Measurements from ENCODE around the gene LRP8. TPM values are rescaled to one million over a fixed set of nuclear protein-coding genes. Genes with fewer than 3 reads are reported as not detected.
A peak's percentile ranks its signal among the peaks of the same experiment; 100 is the strongest.

The LRP8 gene
- total and polyA plus RNA-seq, 2 of the 13 experiments (the other 11 are each of a cell fraction or from before 2014, with no cell fraction given): 17.3 to 17.4 TPM

DNA sequence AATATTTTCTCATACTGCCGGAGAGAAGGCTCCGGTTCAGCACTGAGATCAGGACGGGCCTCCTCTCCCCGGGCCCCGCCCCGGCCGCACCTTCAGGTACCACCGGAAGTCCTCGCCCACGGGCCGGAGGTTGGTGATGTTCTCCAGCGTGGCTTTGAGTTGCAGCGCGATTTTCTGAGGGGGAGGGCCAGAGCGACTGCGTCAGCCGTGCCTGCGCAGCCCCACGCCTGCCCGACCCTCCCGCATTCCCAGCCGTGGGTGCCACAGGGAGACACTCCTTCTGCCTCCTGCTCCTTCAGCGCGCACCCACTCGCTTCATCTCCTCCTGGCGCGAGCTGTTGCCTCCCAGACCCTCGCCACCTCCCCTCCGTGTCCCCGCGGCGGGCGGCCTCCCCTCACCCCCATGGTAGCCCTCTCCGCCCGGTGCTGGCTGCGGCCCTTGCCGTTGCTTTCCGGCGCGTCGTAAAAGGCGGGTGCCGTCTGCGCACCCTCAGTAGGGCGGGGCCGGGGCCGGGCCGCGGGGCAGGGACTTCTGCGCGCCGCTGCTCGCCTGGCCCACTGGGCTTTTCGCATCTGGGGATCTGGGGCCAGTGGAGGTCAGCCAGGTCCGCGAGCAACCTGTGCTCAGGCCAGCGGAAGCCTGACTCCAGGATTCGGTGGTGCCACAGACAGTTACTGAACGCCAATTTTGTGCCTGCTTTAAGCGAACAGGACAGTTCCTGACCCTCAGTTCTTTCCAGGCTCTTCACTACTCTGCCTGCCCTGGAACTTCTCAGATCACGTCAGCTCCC is 107.5 kb downstream of the LRP8 start, which contains the start of gene CZIB (continued):
- TF ChIP-seq PCBP1 (IDR thresholded peaks at IDR 0.05; ENCODE audit: borderline replicate concordance, low read depth, low read length): peak; percentile 76; the same call in 1 of the 2 replicates
- TF ChIP-seq, protein P1, sequence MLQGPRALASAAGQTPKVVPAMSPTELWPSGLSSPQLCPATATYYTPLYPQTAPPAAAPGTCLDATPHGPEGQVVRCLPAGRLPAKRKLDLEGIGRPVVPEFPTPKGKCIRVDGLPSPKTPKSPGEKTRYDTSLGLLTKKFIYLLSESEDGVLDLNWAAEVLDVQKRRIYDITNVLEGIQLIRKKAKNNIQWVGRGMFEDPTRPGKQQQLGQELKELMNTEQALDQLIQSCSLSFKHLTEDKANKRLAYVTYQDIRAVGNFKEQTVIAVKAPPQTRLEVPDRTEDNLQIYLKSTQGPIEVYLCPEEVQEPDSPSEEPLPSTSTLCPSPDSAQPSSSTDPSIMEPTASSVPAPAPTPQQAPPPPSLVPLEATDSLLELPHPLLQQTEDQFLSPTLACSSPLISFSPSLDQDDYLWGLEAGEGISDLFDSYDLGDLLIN (CRISPR knock-in tag; IDR thresholded peaks at IDR 0.05; ENCODE audit: borderline replicate concordance): 0 out of 2 replicates have a peak, but pooled peaks have one; percentile 58
- TF ChIP-seq, protein P2, sequence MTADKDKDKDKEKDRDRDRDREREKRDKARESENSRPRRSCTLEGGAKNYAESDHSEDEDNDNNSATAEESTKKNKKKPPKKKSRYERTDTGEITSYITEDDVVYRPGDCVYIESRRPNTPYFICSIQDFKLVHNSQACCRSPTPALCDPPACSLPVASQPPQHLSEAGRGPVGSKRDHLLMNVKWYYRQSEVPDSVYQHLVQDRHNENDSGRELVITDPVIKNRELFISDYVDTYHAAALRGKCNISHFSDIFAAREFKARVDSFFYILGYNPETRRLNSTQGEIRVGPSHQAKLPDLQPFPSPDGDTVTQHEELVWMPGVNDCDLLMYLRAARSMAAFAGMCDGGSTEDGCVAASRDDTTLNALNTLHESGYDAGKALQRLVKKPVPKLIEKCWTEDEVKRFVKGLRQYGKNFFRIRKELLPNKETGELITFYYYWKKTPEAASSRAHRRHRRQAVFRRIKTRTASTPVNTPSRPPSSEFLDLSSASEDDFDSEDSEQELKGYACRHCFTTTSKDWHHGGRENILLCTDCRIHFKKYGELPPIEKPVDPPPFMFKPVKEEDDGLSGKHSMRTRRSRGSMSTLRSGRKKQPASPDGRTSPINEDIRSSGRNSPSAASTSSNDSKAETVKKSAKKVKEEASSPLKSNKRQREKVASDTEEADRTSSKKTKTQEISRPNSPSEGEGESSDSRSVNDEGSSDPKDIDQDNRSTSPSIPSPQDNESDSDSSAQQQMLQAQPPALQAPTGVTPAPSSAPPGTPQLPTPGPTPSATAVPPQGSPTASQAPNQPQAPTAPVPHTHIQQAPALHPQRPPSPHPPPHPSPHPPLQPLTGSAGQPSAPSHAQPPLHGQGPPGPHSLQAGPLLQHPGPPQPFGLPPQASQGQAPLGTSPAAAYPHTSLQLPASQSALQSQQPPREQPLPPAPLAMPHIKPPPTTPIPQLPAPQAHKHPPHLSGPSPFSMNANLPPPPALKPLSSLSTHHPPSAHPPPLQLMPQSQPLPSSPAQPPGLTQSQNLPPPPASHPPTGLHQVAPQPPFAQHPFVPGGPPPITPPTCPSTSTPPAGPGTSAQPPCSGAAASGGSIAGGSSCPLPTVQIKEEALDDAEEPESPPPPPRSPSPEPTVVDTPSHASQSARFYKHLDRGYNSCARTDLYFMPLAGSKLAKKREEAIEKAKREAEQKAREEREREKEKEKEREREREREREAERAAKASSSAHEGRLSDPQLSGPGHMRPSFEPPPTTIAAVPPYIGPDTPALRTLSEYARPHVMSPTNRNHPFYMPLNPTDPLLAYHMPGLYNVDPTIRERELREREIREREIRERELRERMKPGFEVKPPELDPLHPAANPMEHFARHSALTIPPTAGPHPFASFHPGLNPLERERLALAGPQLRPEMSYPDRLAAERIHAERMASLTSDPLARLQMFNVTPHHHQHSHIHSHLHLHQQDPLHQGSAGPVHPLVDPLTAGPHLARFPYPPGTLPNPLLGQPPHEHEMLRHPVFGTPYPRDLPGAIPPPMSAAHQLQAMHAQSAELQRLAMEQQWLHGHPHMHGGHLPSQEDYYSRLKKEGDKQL (CRISPR knock-in tag; IDR thresholded peaks at IDR 0.05; ENCODE audit: low read depth): no peak
- TF ChIP-seq, protein P3, sequence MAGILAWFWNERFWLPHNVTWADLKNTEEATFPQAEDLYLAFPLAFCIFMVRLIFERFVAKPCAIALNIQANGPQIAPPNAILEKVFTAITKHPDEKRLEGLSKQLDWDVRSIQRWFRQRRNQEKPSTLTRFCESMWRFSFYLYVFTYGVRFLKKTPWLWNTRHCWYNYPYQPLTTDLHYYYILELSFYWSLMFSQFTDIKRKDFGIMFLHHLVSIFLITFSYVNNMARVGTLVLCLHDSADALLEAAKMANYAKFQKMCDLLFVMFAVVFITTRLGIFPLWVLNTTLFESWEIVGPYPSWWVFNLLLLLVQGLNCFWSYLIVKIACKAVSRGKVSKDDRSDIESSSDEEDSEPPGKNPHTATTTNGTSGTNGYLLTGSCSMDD (CRISPR knock-in tag; IDR thresholded peaks at IDR 0.05): peak; percentile 57; the same call in 1 of the 2 replicates
- TF ChIP-seq ZNF343 (CRISPR knock-in tag; IDR thresholded peaks at IDR 0.05): peak; percentile 72; the same call in 1 of the 2 replicates
- TF ChIP-seq MBNL3 (CRISPR knock-in tag; conservative IDR thresholded peaks at IDR 0.05): no peak
- TF ChIP-seq ZNF232 (CRISPR knock-in tag; IDR thresholded peaks at IDR 0.05; ENCODE audit: borderline replicate concordance): peak; percentile 82; the same call in 1 of the 2 replicates
- TF ChIP-seq, protein P4, sequence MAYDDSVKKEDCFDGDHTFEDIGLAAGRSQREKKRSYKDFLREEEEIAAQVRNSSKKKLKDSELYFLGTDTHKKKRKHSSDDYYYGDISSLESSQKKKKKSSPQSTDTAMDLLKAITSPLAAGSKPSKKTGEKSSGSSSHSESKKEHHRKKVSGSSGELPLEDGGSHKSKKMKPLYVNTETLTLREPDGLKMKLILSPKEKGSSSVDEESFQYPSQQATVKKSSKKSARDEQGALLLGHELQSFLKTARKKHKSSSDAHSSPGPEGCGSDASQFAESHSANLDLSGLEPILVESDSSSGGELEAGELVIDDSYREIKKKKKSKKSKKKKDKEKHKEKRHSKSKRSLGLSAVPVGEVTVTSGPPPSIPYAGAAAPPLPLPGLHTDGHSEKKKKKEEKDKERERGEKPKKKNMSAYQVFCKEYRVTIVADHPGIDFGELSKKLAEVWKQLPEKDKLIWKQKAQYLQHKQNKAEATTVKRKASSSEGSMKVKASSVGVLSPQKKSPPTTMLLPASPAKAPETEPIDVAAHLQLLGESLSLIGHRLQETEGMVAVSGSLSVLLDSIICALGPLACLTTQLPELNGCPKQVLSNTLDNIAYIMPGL (CRISPR knock-in tag; IDR thresholded peaks at IDR 0.05; ENCODE audit: borderline replicate concordance in 1 of 2, low read depth in 1 of 2): peak; percentile 90 to 91
- peak; percentile 75; the same call in 1 of the 2 replicates for TF ChIP-seq ZSCAN9 (CRISPR knock-in tag; IDR thresholded peaks at IDR 0.05; ENCODE audit: borderline replicate concordance)
- TF ChIP-seq, protein P5, sequence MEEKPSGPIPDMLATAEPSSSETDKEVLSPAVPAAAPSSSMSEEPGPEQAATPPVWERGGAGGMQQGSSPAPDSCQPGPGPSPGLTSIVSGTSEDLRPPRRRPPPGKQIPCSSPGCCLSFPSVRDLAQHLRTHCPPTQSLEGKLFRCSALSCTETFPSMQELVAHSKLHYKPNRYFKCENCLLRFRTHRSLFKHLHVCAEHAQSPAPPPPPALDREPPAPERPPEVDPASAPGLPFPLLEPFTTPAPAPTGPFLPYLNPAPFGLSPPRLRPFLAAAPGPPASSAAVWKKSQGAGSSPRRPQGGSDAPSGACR (CRISPR knock-in tag; IDR thresholded peaks at IDR 0.05): peak; percentile 83; the same call in 1 of the 2 replicates
- no peak for TF ChIP-seq ZFAT (CRISPR knock-in tag; conservative IDR thresholded peaks at IDR 0.05)
- no peak for TF ChIP-seq ZNF207 (IDR thresholded peaks at IDR 0.05; ENCODE audit: borderline replicate concordance)
- TF ChIP-seq RXRA (CRISPR knock-in tag; IDR thresholded peaks at IDR 0.05): peak; percentile 78
- TF ChIP-seq HIVEP1 (CRISPR knock-in tag; IDR thresholded peaks at IDR 0.05): peak; percentile 92
- 0 out of 2 replicates have a peak, but pooled peaks have one; percentile 17 for TF ChIP-seq ZNF441 (CRISPR knock-in tag; IDR thresholded peaks at IDR 0.05; ENCODE audit: borderline replicate concordance)
- TF ChIP-seq ESRRA (CRISPR knock-in tag; IDR thresholded peaks at IDR 0.05; ENCODE audit: low read depth): peak; percentile 69; the same call in 1 of the 2 replicates
- TF ChIP-seq ZNF260 (CRISPR knock-in tag; IDR thresholded peaks at IDR 0.05; ENCODE audit: borderline replicate concordance, low read depth): no peak
- peak; percentile 88 for TF ChIP-seq TBX2 (CRISPR knock-in tag; IDR thresholded peaks at IDR 0.05; ENCODE audit: borderline replicate concordance)
